Stimulated activated CD8-positive, alpha-beta memory T cell treated with anti-CD3 and anti-CD28 coated beads, Interleukin-12 subunit alpha, Interleukin-12 subunit beta, amount 100 ng/mL, for 24 hours (primary cell): ENCODE data around the gene POU2F1.

Source experiments
- DNase-seq: peaks from one replicate; pipeline ENCODE4 v3.0.0-alpha.2; 2020; ENCODE audit errors: extremely low read depth

POU2F1 gene

DNA sequence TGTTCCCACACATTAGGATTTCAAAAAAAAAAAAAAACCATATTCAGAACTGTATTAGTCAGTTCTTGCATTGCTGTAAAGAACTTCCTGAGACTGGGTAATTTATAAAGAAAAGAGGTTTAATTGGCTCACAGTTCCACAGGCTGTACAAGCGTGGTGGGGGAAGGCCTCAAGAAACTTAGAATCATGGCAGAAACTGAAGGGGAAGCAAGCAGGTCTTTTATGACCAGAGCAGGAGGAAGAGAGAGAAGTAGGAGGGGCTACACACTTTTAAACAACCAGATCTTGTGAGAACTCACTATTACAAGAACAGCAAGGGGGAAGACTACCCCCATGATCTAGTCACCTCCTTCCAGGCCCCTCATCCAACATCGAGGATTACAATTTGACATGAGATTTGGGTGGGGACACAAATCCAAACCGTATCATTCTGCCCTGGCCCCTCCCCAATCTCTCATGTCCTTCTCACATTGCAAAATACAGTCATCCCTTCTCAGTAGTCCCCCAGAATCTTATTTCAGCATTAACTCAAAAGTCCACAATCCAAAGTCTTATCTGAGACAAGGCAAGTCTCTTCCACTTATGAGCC lies 51.8 kb downstream of the POU2F1 start:
- no peak for DNase-seq

DNA sequence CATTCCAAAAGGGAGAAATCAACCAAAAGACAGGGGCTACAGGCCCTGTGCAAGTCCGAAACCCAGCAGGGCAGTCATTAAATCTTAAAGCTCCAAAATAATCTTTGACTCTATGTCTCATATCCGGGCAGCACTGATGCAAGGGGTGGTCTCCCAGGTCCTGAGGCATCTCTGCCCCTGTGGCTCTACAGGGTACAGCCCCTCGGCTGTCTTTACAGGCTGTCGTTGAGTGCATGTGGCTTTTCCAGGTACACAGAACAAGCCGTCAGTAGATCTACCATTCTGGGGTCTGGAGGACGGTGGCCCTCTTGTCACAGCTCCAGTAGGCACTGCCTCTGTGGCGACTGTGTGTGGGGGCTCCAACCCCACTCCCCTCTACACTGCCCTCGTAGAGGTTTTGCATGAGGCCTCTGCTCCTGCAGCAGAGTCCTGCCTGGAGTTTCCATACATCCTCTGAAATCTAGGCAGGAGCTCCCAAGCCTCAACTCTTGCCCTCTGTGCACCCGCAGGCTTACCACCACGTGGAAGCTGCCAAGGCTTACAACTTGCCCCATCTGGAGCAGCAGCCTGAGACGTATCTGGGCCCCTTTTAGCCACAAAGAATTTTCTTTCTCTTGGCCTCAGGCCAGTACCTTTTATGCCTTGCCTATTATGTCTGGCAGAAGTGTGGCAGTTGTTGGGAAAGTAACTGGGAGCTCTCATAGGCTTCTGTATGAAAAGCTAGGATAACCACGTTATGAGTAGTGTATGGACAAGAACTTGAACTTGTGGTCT lies 52.5 kb downstream of the POU2F1 start:
- no peak for DNase-seq

DNA sequence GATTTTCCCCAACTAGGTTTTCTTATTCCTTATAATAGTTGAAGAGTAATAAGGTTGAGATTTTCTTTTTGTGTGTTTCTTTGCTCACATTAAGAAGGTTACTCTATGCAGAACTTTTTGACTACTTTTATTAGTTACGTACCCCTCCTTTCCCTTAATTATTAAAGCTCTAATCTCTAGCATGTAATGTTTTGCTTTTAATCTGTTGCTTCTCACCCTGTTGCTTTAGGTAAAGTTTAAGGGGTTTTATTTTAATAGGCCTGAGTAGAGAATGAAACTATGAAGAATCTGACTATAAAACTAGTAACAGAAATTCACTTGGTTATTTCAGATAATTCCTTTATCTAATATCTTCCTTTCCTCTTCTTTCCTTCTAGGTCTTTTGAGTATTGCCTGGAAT lies 53.4 kb downstream of the POU2F1 start:
- DNase-seq, result no peak

DNA sequence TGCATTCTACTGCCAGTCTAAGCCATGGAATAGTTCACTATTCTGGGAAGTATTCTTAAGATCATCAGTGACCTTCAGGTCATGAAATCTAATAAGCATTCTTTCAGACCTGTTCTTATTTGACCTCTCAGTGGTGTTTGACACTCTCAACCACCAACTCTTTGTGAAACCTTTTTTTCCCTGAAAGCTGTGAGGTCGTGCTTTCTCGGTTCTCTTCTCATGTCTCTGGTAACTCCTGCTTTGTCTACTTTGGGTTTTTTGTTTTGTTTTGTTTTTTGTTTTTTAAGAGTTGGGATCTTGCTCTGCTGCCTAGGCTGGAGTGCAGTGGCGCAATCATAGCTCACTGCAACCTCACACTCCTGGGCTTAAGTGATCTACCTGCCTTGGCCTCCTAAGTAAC lies 56.3 kb downstream of the POU2F1 start:
- no peak for DNase-seq

DNA sequence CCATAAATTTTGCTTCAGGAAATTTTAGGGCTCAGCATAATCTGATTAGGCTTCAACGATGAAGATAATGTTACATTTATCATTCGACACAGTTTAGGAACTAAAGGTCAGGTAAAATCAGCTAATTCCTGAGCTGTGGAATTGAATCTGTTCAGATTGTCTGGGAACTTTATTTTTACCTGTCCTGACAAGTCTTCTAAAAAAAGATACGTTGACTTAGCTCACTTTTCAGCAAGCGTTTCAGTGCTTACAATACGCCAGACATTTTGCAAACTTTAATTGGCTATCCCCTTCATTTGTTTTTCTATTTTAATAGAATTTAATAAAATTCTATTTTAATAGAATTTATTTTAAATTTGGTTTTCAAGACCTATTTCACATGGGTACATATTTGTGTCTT lies 57.8 kb downstream of the POU2F1 start:
- DNase-seq, result no peak

DNA sequence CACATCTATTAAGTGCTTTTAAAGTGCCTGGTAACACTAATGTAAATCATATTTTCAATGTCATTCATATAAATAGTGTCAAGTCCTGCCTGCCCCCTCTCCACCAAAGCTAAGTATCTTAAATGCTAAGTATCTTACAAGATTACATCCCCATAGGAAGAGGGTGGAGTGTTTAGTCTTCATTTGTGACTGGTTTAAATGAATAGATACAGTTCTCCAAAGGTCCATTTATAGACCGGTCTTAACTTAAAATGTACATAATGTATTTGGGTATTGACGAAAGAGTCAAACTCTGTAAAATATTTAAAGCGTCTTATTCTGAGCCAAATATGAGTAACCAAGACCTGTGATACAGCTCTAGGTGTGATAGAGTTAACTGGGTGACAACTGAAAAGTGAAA lies 60.2 kb downstream of the POU2F1 start:
- no peak for DNase-seq

DNA sequence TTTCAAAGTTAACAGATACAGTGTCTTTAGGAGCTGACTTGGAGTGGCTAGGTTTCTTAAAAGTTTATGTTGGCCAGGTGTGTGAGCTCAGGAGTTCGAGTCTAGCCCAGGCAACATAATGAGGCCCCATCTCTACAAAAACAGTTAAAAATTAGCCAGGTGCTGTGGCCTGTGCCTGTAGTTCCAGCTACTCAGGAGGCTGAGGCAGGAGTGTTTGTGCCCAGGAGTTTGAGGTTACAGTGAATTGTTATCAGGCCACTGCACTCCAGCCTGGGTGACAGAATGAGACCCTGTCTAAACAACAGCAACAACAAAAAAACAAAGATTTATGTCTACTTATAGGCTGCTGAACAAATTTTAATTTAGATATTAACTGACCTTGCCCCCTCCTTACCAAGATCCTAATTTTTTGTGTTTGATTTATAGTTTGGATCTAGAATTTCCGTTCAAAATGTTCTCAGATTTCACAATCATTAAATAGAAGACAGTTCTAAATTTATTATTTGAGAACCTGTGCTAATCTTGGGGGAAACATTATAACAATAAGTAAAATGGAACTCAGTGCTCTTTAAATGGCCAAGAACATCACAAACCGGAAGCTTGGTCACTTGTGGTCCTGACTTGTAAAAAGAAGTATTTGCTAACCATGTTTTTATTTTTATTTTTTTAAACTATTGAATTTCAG lies 67.8 kb downstream of the POU2F1 start:
- no peak for DNase-seq

DNA sequence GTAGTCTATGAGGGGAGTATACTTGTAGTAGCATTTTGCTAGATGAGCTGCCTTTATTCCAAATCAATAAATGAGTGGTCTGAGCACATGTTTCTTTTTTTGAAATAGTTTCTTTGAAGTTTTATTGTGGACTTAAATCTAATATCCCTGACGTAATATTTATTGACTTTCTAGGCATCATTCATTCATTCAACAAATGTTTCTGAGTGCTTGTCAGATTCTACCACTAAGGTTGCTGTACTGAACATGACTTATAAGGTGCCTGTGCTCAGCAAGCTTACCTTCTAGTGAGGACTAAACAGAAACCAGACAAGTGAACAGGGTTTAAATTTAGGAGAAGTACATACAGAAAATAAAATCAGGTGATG lies 68.4 kb downstream of the POU2F1 start:
- DNase-seq, result no peak

DNA sequence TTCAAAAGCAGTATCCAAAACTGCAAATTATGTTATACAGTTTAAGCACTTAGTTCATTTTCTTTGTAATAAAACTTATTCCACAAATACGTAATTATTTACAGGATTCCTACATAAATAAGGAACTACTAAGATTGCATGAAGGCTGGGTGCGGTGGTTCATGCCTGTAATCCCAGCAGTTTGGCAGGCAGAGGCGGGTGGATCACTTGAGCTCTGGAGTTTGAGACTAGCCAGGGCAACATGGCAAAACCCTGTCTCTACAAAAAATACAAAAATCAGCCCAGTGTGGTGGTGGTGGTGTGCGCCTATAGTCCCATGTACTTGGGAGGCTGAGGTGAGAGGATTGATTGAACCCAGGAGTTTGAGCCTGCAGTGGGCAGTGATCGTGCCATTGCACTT lies 69.3 kb downstream of the POU2F1 start:
- no peak for DNase-seq

DNA sequence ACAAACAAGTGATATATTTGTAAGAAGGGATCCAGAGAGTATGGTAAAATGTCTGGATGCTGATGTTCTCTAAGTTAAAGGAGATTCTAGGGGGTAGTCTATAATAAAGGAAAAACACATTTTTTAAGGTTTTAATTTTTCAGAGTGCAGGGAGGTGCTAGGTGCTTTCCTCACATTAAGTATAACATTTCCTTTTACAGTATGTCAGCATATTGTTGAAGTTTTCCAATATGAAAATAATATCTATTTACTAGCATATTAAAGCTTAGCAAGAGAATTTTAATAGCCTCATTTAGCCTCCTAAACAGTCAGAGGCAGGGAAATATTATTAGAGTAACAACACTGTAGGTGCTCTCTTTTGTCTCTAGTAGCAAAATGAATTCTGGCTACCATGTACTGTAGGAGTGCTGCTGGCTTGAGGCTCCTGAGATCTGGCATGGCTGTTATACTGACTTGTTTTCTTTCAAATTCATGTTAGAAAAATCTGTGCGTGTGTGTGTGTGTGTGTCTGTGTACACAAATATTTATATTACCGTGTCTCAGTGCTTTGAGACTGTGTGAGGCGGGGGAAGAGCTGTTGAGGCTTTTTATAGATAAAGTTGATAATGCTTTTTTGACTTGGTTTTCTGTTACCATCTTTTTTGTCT lies 71.0 kb downstream of the POU2F1 start:
- DNase-seq, result no peak

DNA sequence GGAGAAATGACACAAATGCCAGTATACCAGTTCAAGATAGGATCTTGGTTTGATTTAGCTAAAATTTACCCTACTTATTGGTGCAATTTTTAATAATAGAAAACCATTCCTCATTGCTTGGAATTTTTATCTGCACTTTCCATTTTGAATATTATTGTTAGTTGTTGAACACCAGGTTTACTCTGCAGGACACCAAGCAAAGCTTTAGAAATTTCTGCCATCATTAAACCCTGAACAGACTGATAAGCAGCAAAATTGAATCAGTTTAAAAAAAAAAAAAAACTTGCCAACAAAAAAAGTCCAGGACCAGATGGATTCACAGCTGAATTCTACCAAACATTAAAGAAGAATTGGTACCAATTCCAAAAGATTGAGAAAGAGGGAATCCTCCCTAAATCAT lies 71.5 kb downstream of the POU2F1 start:
- DNase-seq, result no peak

DNA sequence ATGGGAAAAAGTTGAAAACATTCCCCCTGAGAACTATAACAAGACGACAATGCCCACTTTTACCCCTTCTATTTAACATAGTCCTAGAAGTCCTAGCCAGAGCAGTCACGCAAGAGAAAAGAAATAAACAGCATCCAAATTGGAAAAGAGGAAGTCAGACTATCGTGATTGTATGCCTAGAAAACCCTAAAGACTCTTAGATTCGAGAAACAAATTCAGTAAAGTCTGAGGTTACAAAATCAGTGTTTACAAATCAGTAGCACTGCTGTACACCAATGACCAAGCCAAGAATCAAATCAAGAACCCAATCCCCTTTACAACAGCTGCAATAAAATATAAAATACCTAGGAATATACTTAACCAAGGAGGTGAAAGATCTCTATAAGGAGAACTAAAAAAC lies 72.4 kb downstream of the POU2F1 start:
- DNase-seq, result no peak

DNA sequence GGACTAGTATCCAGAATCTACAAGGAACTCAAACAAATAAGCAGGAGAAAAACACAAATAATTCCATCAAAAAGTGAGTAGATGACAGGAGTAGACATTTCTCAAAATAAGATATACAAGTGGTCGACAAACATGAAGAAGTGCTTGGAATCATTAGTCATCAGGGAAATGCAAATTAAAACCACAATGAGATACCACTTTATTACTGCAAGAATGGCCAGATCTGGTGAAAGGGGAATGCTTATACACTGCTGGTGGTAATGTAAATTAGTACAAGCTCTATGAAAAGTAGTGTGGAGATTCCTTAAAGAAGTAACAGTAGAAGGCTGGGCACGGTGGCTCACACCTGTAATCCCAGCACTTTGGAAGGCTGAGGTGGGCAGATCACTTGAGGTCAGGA lies 73.8 kb downstream of the POU2F1 start:
- no peak for DNase-seq

DNA sequence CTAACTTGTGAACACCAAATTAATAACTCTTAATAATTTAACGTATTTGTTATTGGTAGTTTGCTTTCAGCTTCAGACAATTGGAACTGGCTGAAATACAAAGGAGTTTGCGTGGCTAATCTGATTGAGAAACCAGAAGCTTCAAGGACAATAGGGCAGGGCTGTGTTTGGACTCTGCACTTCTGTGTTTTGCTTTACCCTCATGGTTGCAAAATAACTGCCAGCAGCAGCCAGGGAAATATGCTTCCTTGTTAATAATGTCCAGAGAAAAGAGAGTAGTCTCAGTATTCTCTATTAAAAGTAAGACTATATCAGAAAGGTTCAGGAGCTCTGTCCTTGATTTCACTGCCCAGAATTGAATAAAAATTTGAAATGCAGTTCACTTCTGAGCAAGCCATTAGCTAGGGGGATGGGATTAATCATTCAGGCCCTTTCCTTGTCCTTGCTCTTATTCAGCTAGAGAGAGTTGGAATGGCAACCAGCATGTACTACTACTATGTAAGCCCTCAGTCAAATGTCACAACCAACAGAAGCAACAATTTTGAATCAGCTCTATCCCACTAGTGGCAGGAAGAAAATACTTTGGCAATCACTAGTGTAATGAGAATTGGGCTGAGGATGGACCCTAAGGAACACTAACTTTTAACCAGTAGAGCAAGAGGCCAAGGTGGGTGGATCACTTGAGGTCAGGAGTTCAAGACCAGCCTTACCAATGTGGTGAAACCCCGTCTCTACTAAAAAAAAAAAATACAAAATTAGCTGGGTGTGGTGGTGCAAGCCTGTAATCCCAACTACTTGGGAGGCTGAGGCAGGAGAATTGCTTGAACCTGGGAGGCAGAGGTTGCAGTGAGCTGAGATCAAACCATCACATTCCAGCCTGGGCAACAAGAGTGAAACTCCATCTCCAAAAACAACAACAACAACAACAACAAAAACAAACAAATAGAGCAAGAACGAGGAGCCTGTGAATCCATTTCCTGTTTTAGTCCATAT lies 76.8 kb downstream of the POU2F1 start:
- DNase-seq, result no peak

DNA sequence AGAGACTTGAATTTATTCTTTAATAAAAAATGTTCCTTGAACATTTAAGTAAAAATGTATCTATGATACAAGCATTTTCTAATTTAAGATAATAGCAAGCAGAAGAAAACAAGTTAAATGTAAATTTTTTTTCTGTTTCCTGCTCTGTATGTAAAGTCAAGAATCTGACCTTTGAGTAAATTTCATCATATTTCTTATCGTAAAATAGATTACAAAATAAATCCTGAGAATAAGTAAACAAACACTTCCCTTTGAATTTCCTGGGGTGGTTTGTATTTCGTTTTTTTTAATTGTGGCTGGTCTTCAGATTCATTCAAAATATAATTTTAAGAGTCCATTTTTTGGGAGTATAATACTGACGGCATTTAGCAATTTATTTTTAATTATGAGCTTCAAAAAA lies 77.6 kb downstream of the POU2F1 start:
- DNase-seq, result no peak

DNA sequence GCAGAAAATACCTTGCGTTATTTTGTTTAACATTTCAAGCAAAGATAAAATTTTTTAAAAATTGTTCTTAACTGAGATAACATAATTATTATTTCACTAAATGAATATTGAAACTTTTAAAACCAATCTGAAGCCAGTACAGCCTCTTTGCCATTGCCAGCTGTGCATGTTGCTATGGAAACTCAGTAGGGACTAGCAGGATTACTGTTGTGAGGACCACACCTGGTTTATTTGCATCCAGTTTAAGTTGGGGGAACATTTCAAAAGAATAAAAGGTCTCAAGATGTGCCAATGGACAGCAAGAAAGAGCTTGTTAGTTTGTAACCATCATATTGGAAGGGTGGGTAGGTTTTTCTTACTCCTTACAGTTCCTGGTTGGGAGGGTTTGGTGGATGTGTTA lies 80.7 kb downstream of the POU2F1 start:
- DNase-seq, result no peak

DNA sequence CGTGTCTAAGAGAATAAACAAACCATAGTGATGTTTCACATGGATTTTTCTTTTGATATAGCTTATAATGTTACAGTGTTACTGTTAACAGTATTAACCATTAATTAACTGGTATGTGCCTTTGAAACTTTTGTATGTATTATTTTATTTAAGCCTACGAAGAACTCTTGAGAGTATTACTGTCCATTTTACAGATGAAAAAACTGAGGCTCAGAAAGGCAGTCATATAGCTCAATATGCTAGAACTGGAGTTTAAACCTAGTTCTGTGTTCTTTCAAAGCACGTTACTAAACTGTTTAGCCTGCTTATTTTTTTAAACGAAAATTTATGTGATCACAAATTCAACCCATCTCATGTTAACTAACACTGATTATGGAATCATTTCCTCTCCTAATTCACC lies 83.5 kb downstream of the POU2F1 start:
- no peak for DNase-seq

DNA sequence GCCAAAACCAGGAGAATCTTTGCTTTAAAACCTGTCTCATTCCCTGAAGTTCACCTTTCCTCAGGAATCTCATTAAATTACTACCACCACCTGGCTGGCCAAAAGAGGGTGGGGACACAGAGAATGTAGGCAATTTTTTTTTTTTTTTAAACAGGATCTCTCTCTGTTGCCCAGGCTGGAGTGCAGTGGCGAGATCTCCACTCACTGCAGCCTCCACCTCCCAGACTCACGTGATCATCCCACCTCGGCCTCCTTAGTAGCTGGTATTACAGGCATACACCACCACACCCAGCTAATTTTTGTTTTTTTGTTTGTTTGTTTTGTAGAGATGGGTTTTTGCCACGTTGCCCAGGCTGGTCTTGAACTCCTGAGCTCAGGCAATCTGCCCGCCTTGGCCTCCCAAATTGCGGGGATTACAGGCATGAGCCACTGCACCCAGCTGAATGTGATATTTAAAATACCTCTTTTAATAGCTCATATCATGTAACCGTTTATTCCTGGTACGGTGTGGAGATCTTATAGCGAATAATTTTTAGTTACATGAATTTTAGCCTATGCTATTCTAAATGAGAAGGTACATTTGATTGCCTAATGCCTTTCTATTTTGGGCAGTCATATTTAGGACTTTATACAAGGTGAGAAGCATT lies 84.5 kb downstream of the POU2F1 start:
- DNase-seq, result no peak

DNA sequence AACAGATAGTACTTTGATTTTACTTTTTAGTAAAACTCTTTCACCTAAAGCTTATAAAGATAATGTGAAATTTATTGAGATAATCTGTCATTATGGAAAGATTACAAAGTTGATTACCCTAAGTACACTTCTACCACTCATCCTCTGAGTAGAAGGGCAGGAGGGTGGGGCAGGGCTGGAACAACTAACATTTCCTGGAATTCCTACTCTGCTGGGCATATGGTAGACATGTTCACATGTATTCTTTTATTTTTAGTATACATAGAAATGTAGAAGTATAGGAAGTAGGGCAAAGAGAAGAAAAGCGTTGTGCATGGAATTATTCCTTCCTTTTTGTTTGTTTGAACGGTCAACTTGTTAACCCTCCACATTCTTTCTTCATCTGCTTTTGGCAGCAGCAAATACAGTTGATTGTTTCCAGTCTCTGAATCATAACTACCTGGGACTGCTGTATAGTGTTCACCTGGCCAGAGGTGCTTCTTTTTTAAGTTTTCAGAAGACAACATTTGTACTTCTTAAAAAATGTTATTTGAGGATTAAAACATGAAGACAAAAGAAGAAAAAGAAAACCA lies 85.1 kb downstream of the POU2F1 start:
- no peak for DNase-seq

DNA sequence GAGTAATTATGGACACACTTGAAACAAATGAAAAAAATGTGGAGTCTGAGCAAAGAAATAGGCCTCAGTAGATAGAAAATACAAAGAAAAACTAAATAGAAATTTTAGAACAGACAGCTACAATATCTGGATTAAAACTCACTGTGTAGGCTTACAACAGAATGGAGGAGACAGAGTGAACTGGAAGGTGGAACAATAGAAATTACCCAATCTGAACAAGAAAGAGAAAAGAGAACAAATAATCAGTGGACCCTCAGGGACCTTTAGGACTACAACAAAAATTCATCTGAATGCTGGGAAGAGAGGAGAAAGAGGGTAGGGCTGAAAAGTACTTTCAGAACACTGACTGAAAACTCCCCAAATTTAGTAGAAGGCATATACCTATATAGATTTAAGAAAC lies 90.0 kb downstream of the POU2F1 start:
- DNase-seq, result no peak

DNA sequence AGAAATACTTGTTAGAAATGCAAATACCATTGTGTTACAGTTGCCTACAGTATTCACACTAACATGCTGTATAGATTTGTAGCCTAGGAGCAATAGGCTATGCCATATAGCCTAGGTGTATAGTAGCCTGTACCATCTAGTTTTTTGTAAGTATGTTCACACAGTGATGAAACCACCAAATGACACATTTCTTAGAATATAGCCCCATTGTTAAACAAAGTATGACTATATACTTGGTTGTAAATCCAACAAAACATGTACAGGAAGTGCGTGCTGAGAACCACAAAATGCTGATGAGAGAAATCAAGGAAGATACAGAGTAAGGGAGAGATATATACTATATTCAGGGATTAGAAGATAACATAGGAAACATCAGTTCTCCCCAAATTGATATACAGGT lies 92.2 kb downstream of the POU2F1 start:
- no peak for DNase-seq
